Gastrocnemius medialis (tissue), 4 donors: Measurements from ENCODE around the gene SMARCA2.

Source experiments
- CTCF ChIP-seq, 5 experiments: fragments of 450-650 bp in 3 of 5; fragments of 200-600 bp in 2 of 5; sonication (generic) in 2 of 5; IDR thresholded peaks in 4 of 5; conservative IDR thresholded peaks in 1 of 5; 1 replicate in 4 of 5; 2 replicates in 1 of 5; pipeline ENCODE4 v1.5.1; 2016 to 2019; ENCODE audit warnings: antibody characterized with exemption in 5 of 5, mild to moderate bottlenecking in 3 of 5, moderate library complexity in 3 of 5
- POLR2A ChIP-seq, 2 donors: fragments of 450-650 bp; IDR thresholded peaks; one replicate each; pipeline ENCODE4 v1.6.1; 2017; ENCODE audit warnings: antibody characterized with exemption in 2 of 2, mild to moderate bottlenecking in 2 of 2, moderate library complexity in 2 of 2

GRCh38 chr9:2043881-2044462 is 28.8 kb downstream of the SMARCA2 start:
- TF ChIP-seq CTCF (IDR thresholded peaks at IDR 0.05 in 4 of 5, conservative IDR thresholded peaks at IDR 0.05 in 1 of 5) (no peak), POLR2A (IDR thresholded peaks at IDR 0.05) (no peak)
